ENCODE measurements around the gene ARHGAP28. TPM values are rescaled to one million over a fixed set of nuclear protein-coding genes. Genes with fewer than 3 reads are reported as not detected.

The ARHGAP28 gene
- total RNA-seq, 1 experiment from 2014 or later: 9.2 TPM

- Histone ChIP-seq H3T11ph (ENCODE audit: low read length) (no peak overlapping the region), H2BK5ac (ENCODE audit: insufficient read length, low read length) (no peak overlapping the region), H3K4ac (ENCODE audit: low read depth, low read length) (no peak overlapping the region), H2BK15ac (ENCODE audit: low read depth, low read length) (no peak overlapping the region), H3K9ac (ENCODE audit: extremely low read depth, insufficient read length, low read length) (no peak overlapping the region), H2BK12ac (ENCODE audit: insufficient read length, low read depth, low read length) (no peak overlapping the region), H2BK20ac (ENCODE audit: low read depth, low read length, poor library complexity, severe bottlenecking) (no peak overlapping the region), H3K4me1 (ENCODE audit: insufficient read depth, low read length) (no peaks in the 10 kb centered on the region), H4K5ac (ENCODE audit: insufficient read length, low read depth, low read length) (no peak overlapping the region), H2AFZ (ENCODE audit: low read length) (no peak overlapping the region), H3K4me2 (ENCODE audit: insufficient read depth, insufficient read length, low read length) (no peak overlapping the region), H3K79me1 (ENCODE audit: insufficient read depth, low read depth, low read length, poor library complexity, severe bottlenecking) (no peaks in the 10 kb centered on the region), H3K23me2 (ENCODE audit: insufficient read length, low read depth, low read length, poor library complexity, severe bottlenecking) (no peaks in the 10 kb centered on the region), H4K91ac (ENCODE audit: insufficient read length, low read depth, low read length) (no peak overlapping the region), H3K79me2 (ENCODE audit: insufficient read depth, low read length) (no peaks in the 10 kb centered on the region), H4K20me1 (ENCODE audit: control insufficient read depth, insufficient read depth, insufficient read length) (no peaks in the 10 kb centered on the region), H3K27me3 (ENCODE audit: insufficient read depth, low read length) (no peaks in the 10 kb centered on the region), H2BK120ac (ENCODE audit: low read depth, low read length, poor library complexity, severe bottlenecking) (no peak overlapping the region), H3K18ac (ENCODE audit: insufficient read length, low read depth, low read length) (no peak overlapping the region), H3K23ac (ENCODE audit: insufficient read length, low read depth, low read length) (no peak overlapping the region), H3K56ac (ENCODE audit: insufficient read length, low read depth, low read length) (no peak overlapping the region), H3K14ac (ENCODE audit: insufficient read depth, low read length) (no peak overlapping the region), H3K27ac (ENCODE audit: insufficient read length, low read depth, low read length) (no peak overlapping the region), H4K8ac (replicated peaks; ENCODE audit: insufficient read length, low read depth, low read length) (no peak overlapping the region), H2AK5ac (ENCODE audit: insufficient read length, low read length) (no peak overlapping the region), H3K9me3 (ENCODE audit: control insufficient read depth, low read depth, low read length) (no peaks in the 10 kb centered on the region)
- peaks cover 47 to 65% (median 61%) of the 10 kb centered on the region in 3 experiments for H3K36me3 Mint-ChIP-seq (ENCODE audit: insufficient read depth in 1 of 3, low read depth in 3 of 3)
- no peak overlapping the region for H3K27ac Mint-ChIP-seq
- no peaks in the 10 kb centered on the region; the same call in 1 of the 2 replicates for H3K27me3 Mint-ChIP-seq (ENCODE audit: low read depth)
- H3K9me3 Mint-ChIP-seq: peaks cover 4 to 7% of the 10 kb centered on the region in 2 experiments
- TF ChIP-seq, protein P1, sequence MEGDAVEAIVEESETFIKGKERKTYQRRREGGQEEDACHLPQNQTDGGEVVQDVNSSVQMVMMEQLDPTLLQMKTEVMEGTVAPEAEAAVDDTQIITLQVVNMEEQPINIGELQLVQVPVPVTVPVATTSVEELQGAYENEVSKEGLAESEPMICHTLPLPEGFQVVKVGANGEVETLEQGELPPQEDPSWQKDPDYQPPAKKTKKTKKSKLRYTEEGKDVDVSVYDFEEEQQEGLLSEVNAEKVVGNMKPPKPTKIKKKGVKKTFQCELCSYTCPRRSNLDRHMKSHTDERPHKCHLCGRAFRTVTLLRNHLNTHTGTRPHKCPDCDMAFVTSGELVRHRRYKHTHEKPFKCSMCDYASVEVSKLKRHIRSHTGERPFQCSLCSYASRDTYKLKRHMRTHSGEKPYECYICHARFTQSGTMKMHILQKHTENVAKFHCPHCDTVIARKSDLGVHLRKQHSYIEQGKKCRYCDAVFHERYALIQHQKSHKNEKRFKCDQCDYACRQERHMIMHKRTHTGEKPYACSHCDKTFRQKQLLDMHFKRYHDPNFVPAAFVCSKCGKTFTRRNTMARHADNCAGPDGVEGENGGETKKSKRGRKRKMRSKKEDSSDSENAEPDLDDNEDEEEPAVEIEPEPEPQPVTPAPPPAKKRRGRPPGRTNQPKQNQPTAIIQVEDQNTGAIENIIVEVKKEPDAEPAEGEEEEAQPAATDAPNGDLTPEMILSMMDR (conservative IDR thresholded peaks at IDR 0.05): no peak
- no peak for DNase-seq
- no peaks in the 10 kb centered on the region for H3K4me1 Mint-ChIP-seq
- WGBS (ENCODE audit: extremely low coverage, insufficient read length, low lambda C conversion rate): no CpG with 5 or more reads among the region's 12 CpGs
- H3K4me3 Mint-ChIP-seq: no peak overlapping the region
These were observed 229.6 kb downstream of the ARHGAP28 start for GRCh38 chr18:6959110-6959509.
